ENCODE measurements around the gene MYO1C. TPM values are rescaled to one million over a fixed set of nuclear protein-coding genes. Genes with fewer than 3 reads are reported as not detected.
A peak's percentile ranks its signal among the peaks of the same experiment; 100 is the strongest.

The MYO1C gene
- total and polyA plus RNA-seq, 2 of the 8 experiments (the other 6 are each of a cell fraction or from before 2014, with no cell fraction given) = 40.1 to 78.6 TPM

DNA sequence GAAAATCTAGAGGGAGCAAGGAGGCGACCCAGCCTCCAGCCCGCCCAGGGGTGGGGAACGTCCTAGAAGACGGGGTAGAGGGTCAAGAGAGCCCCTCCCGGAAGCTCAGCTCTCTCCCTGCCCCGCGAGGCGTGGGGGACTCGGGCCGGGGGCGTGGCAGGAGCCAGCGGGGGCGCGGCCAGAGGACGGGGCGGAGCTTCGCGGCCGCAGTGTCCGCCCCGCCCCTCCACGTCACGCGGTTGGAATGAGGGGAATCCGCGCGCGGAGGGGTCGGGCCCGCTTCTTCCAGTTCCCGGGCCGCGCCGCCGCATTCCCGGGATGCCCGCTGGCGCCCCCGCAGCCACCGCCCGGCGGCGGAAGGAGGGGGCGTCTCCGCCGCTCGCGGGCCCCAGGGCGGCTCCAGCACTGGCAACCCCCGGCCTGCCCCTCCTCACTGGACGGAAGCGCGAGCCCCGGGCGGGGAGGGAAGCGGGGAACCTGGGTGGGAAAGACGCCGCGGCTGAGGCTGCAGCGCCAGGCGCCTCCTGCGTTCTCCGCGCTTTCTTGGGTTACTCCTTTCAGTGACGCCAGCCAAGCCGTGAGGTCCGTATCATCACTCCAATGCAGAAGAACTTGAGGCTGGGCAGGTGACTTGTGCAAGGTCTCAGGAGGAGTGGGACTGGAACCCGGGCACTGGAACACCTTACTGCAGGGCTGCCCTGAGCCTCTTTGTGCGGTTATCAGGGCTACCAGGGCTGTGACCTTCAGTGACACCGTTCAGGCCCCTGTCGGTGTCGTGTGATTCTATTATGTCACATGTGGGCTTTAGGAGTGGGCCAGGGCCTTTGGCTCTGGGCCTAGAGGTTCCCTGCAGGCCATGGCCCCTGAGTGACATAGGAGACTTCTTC is 4.3 kb downstream of the MYO1C start (continued):
- TF ChIP-seq EP300 (IDR thresholded peaks at IDR 0.05; ENCODE audit: borderline replicate concordance in 1 of 2, low read depth in 2 of 2, low read length in 2 of 2) = peak in 1 of 2 experiments; percentile 54; a peak in 1 of 3 replicates
- no peak for TF ChIP-seq YY1 (IDR thresholded peaks at IDR 0.05; ENCODE audit: low read depth, low read length)
- TF ChIP-seq, protein P1, sequence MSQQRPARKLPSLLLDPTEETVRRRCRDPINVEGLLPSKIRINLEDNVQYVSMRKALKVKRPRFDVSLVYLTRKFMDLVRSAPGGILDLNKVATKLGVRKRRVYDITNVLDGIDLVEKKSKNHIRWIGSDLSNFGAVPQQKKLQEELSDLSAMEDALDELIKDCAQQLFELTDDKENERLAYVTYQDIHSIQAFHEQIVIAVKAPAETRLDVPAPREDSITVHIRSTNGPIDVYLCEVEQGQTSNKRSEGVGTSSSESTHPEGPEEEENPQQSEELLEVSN (IDR thresholded peaks at IDR 0.05) = no peak
- no peak; a peak in 1 of 4 replicates for TF ChIP-seq SIN3A (conservative IDR thresholded peaks at IDR 0.05 in 1 of 2, IDR thresholded peaks at IDR 0.05 in 1 of 2; ENCODE audit: low read depth in 1 of 2, low read length in 2 of 2)
- TF ChIP-seq HDAC2 (IDR thresholded peaks at IDR 0.05; ENCODE audit: borderline replicate concordance in 1 of 2, low read depth in 2 of 2, low read length in 2 of 2) = 0 out of 4 replicates have a peak, but pooled peaks of 1 of the 2 experiments have one; percentile 45
- TF ChIP-seq, protein P2, sequence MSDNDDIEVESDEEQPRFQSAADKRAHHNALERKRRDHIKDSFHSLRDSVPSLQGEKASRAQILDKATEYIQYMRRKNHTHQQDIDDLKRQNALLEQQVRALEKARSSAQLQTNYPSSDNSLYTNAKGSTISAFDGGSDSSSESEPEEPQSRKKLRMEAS (IDR thresholded peaks at IDR 0.05) = 0 out of 2 replicates have a peak, but pooled peaks have one; percentile 8
- TF ChIP-seq POLR2A (IDR thresholded peaks at IDR 0.05; ENCODE audit: control extremely low read depth in 1 of 2, low read depth in 2 of 2, low read length in 2 of 2) = 0 out of 3 replicates have a peak, but pooled peaks of 1 of the 2 experiments have one; percentile 30
- TF ChIP-seq RBBP5 (IDR thresholded peaks at IDR 0.05; ENCODE audit: borderline replicate concordance, low read depth, low read length) = no peak; the same call in 1 of the 2 replicates
- TF ChIP-seq EGR1 (IDR thresholded peaks at IDR 0.05; ENCODE audit: borderline replicate concordance, low read depth, low read length) = peak; percentile 96
